ENCODE data around the gene ZNF883.

ZNF883 gene

GRCh38 chr9:112917047-112917986, 94.7 kb downstream of the ZNF883 start:
- DNase-seq = no peak

DNA sequence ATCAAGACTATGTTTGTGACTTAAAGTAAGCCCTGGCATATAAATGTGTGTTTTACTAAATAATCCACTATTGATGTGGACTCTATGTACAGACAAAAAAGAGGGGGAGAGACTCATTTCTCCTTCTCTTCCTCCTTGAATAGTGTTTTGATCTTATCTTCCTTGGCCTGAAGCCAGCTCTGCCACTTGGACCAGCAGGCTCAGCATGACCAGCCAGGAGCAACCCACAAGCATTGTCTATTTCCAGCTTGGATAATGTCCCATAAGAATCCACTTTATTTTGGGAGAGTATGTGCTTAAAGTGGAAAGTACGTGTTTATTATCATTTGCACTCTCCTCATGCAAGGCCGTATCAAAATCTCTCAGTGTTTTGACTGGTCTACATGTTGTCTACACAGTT, 97.5 kb downstream of the ZNF883 start:
- no peak for DNase-seq

DNA sequence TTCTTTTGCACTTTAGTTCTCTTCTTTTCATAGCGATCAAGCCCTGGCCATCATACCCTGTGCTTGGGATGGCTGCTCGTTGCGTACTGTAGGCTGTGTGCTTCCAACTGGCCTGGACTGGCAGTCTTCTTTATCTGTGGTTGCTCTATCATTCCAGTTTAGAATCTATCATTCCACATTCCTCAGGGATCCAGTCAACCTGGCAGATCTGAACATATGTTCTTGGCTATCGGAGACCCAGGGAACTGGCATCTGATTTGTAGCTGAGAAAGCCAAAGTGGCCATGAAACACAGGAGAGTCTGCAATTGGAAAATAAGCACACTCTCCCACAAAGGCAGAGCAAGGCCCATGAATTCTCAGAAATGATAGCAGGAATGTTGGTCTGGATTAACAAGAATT, 98.7 kb downstream of the ZNF883 start:
- DNase-seq = no peak

- no peak for DNase-seq
Measured at GRCh38 chr9:112912636-112913035, 99.4 kb downstream of the ZNF883 start.

GRCh38 chr9:112911736-112912135, 100.3 kb downstream of the ZNF883 start:
- DNase-seq = no peak

Measured in DMS 273 treated with DMSO at 0.1 percent for 48 hours (cell line).